ENCODE measurements around the gene OSMR.

Gene OSMR

DNA sequence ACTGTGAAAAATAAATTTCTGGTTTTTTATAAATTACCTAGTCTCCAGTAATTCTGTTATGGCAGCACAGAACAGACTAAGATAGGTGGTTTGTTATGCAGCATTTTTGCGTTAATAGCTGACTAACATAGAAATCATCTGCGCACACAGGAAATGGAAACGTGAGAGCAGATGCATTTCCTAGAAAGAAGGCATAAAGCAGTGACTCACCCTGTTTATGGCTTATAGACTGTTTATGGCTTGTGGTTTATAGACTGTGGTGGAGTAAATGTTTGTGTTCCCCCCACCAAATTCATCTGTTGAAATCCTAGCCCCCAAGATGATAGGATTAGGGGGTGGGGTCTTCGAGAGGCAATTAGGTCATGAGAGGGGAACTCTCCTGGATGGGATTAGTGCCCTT lies 18.3 kb upstream of the OSMR start:
- ATAC-seq (ENCODE audit: insufficient read depth, low read depth) (peak; percentile 70), DNase-seq (peak; percentile 11)
- Histone ChIP-seq H3K36me3 (ENCODE audit: insufficient read depth, low read length) (no peaks in the 10 kb centered on the region), H3K4me2 (ENCODE audit: insufficient read depth, low read length) (no peak overlapping the region), H3K27ac (ENCODE audit: low read length) (no peak overlapping the region), H2AFZ (ENCODE audit: low read depth, low read length) (no peak overlapping the region), H3K4me1 (ENCODE audit: insufficient read depth, low read length) (peaks cover 4% of the 10 kb centered on the region; the same call in 1 of the 2 replicates), H4K20me1 (ENCODE audit: insufficient read depth, low read length) (no peaks in the 10 kb centered on the region), H3K27me3 (ENCODE audit: insufficient read depth, low read length, poor library complexity) (peaks cover 5% of the 10 kb centered on the region), H3K9ac (ENCODE audit: low read depth, low read length) (no peak overlapping the region), H3K4me3 (ENCODE audit: low read depth in 1 of 2, low read length in 2 of 2) (no peak overlapping the region), H3K79me2 (ENCODE audit: insufficient read depth, low read length) (no peaks in the 10 kb centered on the region), H3K9me3 (ENCODE audit: insufficient read depth, low read length, severe bottlenecking) (peaks cover 6% of the 10 kb centered on the region)
- TF ChIP-seq, protein P1, sequence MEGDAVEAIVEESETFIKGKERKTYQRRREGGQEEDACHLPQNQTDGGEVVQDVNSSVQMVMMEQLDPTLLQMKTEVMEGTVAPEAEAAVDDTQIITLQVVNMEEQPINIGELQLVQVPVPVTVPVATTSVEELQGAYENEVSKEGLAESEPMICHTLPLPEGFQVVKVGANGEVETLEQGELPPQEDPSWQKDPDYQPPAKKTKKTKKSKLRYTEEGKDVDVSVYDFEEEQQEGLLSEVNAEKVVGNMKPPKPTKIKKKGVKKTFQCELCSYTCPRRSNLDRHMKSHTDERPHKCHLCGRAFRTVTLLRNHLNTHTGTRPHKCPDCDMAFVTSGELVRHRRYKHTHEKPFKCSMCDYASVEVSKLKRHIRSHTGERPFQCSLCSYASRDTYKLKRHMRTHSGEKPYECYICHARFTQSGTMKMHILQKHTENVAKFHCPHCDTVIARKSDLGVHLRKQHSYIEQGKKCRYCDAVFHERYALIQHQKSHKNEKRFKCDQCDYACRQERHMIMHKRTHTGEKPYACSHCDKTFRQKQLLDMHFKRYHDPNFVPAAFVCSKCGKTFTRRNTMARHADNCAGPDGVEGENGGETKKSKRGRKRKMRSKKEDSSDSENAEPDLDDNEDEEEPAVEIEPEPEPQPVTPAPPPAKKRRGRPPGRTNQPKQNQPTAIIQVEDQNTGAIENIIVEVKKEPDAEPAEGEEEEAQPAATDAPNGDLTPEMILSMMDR (IDR thresholded peaks at IDR 0.05; ENCODE audit: borderline replicate concordance, extremely low read depth, low read length, poor library complexity, severe bottlenecking) = no peak
- no peak for TF ChIP-seq EZH2 (IDR thresholded peaks at IDR 0.05; ENCODE audit: borderline replicate concordance, low read depth, low read length, severe bottlenecking)

DNA sequence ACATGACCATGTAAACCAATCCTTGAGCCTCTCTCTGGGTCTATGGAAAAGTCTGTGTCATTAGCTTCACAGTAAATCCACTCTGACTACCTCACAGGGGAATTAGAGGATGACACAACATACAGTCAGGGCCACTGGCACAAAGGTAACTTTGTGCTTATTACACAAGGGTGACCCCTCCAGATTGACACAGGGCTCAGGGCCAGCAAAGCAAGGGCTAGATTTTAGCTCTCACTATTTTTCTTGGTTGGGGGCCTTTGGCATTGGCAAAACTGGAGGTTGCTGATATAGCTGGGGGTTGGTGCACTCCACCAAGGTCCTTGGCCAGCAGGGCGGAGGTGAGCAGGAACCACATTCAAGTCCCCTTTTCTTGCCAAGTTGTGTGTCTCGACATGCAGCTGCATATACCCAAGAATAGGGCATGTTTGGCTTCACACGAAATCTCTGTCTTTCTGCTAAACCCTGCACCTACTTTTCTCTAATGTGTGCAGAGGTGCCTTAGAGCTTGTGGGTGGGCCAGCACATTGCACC lies 15.2 kb upstream of the OSMR start:
- H2AFZ ChIP-seq (ENCODE audit: low read depth, low read length) = no peak overlapping the region
- no peak overlapping the region for H3K4me2 ChIP-seq (ENCODE audit: insufficient read depth, low read length)
- DNase-seq = no peak
- peaks cover 6% of the 10 kb centered on the region for H3K27me3 ChIP-seq (ENCODE audit: insufficient read depth, low read length, poor library complexity)
- H3K4me3 ChIP-seq (ENCODE audit: low read depth in 1 of 2, low read length in 2 of 2) = no peak overlapping the region
- H3K27ac ChIP-seq (ENCODE audit: low read length) = no peak overlapping the region
- H3K36me3 ChIP-seq (ENCODE audit: insufficient read depth, low read length) = no peaks in the 10 kb centered on the region
- no peaks in the 10 kb centered on the region for H4K20me1 ChIP-seq (ENCODE audit: insufficient read depth, low read length)
- no peaks in the 10 kb centered on the region for H3K79me2 ChIP-seq (ENCODE audit: insufficient read depth, low read length)
- peaks cover 4% of the 10 kb centered on the region; the same call in 1 of the 2 replicates for H3K4me1 ChIP-seq (ENCODE audit: insufficient read depth, low read length)
- no peak for ATAC-seq (ENCODE audit: insufficient read depth, low read depth)
- no peak overlapping the region for H3K9ac ChIP-seq (ENCODE audit: low read depth, low read length)
- no peak for TF ChIP-seq EZH2 (IDR thresholded peaks at IDR 0.05; ENCODE audit: borderline replicate concordance, low read depth, low read length, severe bottlenecking)
- TF ChIP-seq, protein P1 (IDR thresholded peaks at IDR 0.05; ENCODE audit: borderline replicate concordance, extremely low read depth, low read length, poor library complexity, severe bottlenecking) = no peak
- H3K9me3 ChIP-seq (ENCODE audit: insufficient read depth, low read length, severe bottlenecking) = peaks cover 3% of the 10 kb centered on the region

DNA sequence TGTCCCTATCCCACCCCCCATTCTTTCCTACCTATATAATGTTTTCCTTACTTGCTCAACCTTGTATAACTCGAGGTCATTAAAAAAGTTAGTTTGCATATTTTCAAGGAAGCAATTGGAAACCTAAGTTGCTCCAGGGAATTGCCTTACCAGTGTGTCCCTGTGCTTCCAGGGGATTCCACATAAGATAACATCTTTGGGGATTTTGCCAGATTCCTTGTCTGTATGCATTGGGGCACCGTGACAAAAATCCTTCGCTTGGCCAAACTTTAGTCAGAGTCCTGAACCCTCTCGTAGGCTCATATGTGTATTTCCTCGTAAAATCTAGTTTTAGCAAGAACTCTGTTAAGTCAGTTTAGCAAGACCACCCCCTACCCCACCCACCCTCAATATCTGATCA lies 14.7 kb upstream of the OSMR start:
- Histone ChIP-seq H3K4me2 (ENCODE audit: insufficient read depth, low read length) (no peak overlapping the region), H3K27ac (ENCODE audit: low read length) (no peak overlapping the region), H3K9me3 (ENCODE audit: insufficient read depth, low read length, severe bottlenecking) (peaks cover 3% of the 10 kb centered on the region), H3K36me3 (ENCODE audit: insufficient read depth, low read length) (no peaks in the 10 kb centered on the region), H3K79me2 (ENCODE audit: insufficient read depth, low read length) (no peaks in the 10 kb centered on the region), H3K9ac (ENCODE audit: low read depth, low read length) (no peak overlapping the region), H2AFZ (ENCODE audit: low read depth, low read length) (no peak overlapping the region), H3K27me3 (ENCODE audit: insufficient read depth, low read length, poor library complexity) (peaks cover 9% of the 10 kb centered on the region), H3K4me3 (ENCODE audit: low read depth in 1 of 2, low read length in 2 of 2) (no peak overlapping the region), H3K4me1 (ENCODE audit: insufficient read depth, low read length) (peaks cover 4% of the 10 kb centered on the region; the same call in 1 of the 2 replicates), H4K20me1 (ENCODE audit: insufficient read depth, low read length) (no peaks in the 10 kb centered on the region)
- TF ChIP-seq, protein P1 (IDR thresholded peaks at IDR 0.05; ENCODE audit: borderline replicate concordance, extremely low read depth, low read length, poor library complexity, severe bottlenecking) = no peak
- TF ChIP-seq EZH2 (IDR thresholded peaks at IDR 0.05; ENCODE audit: borderline replicate concordance, low read depth, low read length, severe bottlenecking) = no peak
- ATAC-seq (ENCODE audit: insufficient read depth, low read depth) (no peak), DNase-seq (no peak)

Data from DND-41 (cell line).